Measurements from ENCODE around the gene THBD.

THBD gene

DNA sequence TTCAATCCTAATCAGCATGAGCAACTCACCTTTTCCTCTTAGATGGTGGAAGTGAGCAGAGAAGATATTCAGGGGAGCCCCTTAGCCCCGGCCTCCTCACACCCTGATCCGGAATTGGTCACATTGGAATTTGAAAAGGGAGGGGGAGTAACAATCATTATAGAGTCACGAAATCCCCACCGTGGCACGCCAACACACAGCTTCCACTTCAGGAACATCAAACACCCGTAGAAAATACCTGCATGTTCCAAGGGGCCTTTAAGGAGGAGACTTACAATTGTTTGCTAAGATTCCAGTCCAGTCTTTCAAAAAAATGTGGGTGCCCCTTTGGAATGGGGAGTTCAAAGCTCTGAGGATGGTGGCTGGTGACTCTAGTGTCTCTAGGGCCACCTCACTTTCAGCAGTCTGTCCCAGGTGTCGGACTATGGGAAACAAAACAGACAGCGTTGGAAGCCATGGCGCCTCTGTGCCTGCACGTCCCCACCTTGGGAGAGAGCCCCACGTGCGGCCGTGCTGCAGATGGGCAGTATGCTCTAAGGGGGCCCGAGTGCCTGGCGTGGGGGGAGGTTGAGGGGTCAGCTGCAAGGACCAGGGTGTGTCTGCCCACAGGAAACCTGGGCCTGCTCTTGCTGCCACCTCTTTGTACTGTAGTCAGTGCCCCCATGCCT is 34.2 kb upstream of the THBD start:
- no peak for DNase-seq

DNA sequence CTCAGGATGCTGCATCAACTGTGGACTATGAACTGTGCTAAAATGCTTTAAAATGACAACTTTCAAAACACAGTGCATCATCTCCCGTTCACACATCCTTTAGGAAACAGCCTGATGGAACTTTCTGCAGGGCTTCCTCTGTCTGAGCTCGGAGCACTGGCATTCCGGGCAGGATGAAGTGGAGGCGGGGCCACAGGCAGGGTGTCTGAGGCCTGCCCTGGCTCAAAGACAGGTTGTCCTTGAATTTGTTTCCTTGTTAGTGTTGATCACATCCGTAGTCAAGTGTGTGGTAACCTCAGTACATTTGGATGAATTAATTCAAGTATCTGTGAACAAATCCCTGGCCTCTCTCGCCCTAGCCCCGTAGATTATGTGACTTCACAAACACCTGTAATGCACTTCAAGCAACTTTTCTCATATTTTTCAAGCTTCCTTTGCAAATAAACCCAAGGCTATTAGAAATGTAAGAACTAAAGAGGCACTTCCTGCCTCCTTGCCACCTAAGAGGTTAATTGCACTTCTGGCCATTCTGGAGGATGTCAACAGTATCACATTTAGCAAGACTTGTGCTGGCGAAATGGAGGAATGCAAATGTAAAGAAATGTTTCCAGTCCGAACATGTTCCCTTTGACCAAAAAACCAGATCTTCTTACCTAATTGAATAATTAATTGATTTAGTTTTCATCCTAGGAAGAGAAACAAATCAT is 33.5 kb upstream of the THBD start:
- DNase-seq = no peak

DNA sequence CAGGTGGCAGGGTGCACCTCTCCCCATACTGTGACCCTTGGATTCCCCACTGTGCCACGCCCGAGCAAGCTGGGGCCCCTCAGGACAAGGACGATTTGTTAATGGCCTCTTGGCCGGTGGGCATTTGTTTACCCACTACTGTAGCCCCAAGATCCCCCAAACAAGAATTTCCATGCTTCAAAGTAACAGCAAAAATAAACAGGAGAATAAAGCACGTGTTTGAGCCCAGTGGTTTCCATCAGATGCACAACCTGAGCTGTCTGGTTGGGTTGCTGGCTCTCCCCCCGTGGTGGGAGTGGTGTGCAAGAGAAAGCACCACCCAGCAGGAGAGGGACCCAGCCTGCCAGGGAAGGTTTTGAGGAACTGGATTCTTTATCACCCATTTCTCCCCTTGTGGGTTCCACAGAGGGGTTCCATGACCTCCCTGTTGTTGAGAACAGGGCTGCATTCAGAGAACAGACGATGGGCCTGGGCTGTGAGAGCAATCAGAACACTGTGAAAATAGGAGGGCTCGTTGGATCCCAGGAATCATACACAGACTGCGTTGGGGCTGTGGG is 31.9 kb upstream of the THBD start:
- no peak for DNase-seq

DNA sequence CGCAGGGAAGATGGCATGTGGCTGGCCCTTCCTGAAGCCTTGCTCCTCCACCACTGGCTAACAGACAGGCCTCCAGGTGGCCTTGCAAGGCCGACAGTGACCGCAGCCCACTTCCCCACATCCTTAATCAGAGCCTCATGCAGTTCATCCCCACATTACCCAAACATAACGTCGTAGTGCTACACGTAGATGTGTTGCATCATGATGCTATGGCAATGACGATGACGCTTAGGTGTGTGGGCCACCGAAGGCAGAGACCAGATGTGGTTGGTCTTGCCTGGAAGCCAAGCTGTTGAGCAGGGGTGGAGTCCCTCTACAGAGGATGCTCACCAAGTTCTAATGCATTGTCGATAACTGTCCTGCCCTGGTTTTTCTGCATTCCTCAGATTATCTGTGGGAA is 31.0 kb upstream of the THBD start:
- no peak for DNase-seq

DNA sequence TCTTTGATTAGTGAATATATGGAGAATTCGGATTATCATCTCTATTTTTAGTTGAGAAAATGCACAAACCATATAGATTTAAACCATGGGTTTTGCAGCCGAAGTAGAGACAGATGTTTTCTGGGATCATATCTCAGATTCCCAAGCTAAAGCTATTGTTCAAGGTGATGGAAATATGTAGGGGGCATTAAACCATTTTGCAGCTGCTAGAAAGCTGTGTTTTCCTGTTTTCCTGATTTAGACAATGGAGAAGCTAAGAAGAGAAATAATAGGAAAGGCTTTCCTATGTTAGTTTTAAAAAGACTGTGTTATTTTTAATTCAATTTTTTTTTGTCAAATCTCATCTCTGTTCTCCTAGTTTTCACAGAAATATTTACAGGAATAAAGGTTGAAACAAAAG is 30.5 kb upstream of the THBD start:
- DNase-seq = no peak

DNA sequence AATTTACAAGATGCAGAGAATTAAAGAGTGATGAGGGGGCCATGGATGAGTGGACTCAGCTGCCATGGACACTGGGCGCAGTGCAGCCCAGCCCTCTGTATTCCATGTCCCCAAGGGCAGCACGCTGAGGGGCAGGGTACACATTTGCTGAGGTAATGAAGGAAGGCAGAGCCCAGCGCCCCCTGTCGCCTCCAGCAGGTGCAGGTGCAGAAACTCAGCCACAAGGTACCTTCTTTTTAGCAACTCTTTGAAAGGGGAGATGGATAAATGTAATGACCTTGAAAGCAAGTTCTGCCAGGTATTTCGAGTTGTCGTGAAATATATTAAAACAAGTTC is 29.5 kb upstream of the THBD start:
- DNase-seq = no peak

DNA sequence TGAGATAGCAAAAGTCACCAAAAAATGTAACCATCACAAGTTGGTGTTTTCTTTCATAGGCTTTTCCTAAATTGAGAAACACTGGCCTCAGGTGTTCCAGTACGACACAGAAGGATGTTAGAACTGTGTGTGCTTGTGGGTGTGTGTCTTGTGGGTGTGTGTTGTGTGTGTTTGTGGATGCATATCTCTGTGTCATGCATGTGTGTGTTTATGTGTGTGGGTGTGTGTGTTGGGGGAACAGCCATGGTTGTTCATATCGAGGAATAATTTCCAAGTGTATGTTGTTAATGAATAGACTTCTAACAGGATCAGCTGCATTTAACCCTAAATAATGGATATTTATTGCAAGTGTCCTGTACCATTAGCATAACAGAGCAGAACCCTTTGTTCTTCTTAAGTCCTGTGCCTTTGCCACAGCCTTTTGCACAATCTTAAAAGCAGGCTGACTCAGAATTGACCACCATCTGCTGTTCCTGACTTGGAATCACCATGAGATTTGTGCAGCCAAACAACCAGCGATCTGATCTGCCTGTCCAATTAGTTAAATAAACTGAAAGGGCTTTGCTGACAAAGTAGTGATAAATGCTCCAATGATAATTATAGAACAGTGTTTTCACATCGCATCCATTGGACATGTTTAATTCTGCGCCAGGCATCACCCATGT is 29.0 kb upstream of the THBD start:
- no peak for DNase-seq

DNA sequence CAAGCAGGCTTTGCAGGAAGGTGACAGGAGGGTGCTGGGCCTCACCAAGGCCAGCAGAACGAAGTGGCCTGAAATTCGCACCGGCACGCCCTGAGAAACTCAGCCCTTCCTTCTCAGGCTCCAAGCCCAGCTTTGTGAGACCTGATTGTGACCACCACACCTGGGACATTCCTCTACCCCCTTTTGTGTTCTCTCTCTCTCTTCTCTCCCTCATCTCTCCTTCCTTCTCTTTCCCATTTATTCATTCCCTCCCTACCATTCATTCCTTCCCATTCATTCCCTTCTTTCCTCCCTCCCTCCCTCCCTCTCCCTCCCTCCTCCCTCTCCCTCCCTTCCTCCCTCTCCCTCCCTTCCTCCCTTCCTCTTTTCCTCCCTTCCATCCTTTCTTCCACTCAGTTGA is 27.8 kb upstream of the THBD start:
- DNase-seq = no peak

DNA sequence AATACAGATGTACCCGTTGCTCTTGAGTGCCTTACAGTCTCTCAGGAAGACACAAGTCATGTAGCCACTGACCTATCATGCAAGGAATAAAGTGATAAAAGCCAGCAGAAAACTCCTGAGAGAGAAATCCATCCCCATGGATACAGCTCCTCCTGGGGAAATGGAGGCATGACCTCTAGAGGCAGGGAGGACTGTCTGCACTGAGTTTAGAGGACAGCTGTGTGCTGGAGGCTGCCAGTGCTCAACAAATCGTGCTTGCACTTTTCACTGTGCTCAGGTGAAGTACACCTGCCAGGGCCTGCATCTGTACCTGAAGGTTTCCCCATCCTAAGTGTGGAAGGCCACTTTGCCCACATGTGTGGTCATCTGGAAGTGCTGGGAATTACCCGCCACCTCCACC is 24.6 kb upstream of the THBD start:
- DNase-seq = no peak

DNA sequence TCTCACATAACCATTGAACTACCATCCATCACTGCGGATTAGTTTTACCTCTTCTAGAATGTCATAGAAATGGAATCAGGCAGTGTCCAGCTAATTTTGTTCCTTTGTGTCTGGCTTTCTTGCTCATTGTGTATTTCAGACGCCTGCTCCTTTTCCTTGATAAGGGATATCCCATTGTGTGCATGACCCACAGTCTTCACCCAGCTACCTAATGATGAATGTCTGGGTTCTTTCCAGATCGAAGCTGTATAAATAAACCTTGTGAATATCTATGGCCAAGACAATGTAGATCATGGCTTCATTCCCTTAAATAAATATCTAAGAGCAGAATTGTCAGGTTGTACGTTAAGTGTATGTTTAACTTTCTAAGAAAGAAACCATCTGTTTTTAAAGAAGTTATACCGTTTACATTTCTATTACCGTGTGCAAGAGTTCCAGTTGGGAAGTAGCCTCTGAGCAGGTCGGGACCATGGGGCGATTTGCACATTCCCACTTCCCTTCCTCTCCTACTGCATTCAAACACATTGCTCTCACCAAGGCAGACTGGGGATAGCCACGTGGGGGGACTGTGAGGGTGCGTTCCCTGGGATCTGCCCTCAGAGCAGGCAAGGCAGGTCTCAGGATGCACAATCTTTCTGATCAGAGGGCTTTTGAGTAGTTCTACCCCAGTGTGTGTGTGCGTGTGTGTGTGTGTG is 23.6 kb upstream of the THBD start:
- DNase-seq = no peak

DNA sequence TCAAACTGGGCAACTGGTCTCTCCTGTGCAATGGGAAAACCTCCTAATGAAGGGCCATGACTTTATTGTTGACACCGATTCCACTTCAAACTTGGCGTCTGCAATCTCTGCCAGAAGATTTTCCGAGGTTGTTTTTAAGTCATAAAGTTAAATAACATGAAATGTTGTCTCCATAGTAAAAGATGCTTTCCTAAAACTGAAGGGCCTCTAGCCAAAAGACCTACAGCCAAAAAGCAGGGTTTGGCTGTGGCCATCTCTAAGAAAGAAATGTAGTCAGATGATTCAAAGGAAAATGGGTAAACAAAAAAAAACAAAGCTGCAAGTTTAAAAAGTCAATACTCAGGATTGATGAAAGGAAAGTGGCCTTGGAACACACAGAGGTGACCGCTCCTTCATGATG is 22.5 kb upstream of the THBD start:
- no peak for DNase-seq

DNA sequence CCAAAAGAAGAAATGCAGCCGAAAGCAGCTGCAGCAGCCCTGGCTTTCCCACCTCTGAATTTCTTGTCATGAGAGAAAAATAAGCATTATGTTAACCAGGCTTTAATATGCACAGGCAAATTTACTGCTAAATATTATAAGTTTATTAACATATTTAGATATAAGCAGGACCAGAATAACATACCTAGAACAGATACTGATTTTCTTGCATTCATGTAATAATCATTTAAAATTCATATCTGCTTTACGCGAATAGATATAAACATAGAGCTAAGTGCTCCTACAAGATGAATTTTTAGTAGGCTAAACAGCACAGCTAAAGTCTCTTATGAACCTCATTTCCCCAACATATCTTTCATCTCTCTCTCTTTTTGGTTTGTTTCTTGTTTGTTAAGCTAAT is 21.9 kb upstream of the THBD start:
- DNase-seq = no peak

DNA sequence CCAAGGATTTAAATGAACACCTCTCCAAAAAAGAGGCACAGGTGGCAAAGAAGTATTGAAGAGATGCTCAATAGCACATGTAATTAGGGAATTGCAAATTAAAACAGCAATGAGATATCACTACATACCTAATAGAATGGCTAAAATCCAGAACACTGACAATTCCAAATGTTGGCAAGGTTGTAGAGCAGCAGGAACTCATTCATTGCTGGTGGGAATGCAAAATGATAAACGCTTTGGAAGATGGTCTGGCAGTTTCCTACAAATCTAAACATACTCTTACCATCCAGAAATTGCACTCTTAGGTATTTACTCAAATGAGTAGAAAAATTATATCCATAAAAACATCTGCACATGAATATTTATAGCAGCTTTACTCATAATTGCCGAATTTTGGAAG is 19.6 kb upstream of the THBD start:
- DNase-seq = no peak

DNA sequence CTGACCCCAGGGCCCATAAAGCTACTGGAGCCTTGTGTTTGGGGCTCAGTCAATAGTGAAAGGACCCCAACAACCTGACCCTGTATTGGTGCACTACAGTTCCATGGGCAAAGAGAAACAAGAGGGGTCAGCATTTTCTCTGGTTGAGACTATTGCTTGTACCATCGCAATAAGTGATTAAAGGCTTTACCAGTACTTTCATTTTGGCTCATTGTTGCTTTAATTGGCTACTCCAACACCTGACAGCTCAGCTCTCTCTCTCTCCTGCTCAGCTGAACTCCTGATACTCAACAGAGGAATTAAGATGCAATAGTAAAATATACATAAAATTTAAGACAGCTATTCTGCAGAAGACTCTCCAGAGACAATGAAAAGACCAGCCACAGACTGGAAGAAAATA is 18.8 kb upstream of the THBD start:
- DNase-seq = no peak

DNA sequence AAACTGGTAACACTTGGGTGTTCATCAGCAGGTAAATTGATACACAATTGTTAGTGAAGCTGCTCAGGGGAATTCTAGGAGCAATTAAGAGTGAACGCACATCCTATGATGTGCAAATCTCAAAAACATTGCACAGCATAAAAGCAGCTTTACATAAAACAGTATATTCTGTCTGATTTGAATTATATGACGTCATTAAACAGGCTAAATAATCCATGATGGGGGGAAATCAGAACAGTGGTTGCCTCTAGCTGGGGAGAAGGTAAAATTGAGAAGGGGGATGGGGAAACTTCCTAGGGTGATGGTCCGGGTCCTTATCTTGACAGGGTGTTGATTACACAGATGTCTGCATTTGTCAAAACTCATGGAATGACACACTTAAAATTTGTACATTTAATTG is 17.3 kb upstream of the THBD start:
- DNase-seq = no peak

DNA sequence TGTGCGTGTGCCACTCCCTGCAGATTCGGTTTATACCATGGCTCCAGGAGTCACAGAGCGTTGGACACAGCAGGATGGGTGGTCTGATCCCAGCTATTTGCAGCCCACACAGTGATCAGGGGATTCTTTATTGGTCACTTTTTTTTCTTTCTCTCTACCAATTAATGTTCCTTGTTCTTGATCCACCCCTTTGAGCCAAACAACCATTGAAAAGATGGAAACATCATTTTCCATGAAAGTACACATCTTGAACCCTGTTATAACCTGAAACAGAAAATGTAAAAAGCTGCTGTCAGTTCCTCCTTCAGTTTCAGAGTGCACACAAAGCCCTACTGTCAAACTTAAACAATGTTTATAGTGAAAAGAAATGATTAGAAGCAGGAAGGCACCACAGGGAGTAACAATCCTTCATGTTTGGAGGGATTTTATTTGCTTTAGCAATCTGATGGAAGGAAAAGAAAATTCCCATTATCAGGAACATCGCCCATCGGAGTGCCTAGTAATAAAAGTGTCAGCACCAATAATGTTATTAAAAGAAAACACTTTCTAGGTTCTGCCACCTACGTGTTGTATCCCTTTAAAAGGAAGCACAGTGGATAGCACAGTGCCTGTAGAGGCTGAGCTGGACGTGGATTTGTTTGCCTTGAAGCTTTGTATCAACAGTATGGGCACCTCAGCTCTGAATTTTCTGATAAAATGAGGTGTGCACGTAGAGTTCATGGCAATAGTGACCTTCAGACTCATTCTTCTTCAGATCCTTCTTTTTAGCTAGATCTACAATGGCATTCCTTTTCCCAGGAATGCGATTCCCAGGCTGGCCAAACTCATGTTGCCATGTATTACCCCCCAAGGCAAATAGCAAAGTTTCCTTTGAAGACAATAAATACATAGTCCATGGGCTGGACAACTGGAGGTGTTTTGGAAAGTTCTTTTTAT is 16.1 kb upstream of the THBD start:
- DNase-seq = no peak

DNA sequence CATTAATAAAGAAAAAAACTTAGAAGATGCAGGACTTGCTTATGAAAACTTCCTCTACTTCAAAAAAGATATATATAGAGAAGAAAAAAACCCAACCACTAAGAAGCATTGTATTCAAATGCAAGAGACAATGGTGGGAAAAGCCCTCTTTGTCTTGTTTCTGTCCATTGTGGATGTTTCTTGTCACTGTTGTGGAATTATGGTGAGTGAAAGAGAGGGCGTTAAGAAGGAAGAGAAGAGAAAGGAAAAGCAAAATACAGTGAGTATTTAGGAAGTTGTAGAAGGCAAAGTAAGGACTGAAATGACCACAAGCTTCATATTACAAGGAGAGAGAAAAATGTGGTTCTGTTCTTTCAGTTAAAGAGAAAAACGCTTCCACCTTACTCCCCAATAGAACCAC is 14.1 kb upstream of the THBD start:
- no peak for DNase-seq

DNA sequence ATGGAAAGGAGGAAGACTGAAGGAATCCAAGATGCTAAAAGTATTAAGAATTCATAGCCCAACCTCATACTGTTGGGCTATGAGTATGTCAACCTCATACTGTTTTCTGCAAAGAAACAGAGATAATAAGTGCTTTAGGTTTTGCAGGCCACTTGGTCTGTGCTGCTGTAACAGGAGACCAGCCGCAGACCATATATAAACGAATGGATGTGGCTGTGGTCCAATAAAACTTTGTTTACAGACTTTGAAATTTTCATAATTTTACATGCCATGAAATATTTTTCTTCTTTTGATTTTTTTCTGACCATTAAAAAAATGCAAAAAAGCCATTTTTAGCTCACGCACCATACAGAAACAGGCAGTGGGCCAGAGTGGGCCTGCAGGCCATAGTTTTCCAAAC is 13.7 kb upstream of the THBD start:
- DNase-seq = no peak

DNA sequence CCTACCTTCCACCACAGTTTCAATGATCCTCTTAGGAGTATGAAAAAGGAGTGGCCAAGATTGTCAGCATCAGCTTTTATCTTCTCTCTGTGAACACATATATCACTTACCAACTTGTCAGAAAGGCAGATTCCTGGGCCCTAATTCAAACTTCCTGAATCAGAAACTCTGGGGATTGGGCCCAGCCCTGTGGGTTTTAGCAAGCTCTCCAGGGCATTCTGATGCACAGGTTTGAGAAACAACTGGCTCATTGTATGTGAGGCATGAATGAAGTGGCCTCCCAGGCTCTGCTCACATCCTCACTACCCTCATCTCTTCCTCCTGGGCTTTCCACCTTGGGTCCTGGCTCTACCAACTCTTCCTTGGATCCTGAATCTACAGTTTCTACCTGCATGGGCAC is 13.2 kb upstream of the THBD start:
- DNase-seq = no peak

DNA sequence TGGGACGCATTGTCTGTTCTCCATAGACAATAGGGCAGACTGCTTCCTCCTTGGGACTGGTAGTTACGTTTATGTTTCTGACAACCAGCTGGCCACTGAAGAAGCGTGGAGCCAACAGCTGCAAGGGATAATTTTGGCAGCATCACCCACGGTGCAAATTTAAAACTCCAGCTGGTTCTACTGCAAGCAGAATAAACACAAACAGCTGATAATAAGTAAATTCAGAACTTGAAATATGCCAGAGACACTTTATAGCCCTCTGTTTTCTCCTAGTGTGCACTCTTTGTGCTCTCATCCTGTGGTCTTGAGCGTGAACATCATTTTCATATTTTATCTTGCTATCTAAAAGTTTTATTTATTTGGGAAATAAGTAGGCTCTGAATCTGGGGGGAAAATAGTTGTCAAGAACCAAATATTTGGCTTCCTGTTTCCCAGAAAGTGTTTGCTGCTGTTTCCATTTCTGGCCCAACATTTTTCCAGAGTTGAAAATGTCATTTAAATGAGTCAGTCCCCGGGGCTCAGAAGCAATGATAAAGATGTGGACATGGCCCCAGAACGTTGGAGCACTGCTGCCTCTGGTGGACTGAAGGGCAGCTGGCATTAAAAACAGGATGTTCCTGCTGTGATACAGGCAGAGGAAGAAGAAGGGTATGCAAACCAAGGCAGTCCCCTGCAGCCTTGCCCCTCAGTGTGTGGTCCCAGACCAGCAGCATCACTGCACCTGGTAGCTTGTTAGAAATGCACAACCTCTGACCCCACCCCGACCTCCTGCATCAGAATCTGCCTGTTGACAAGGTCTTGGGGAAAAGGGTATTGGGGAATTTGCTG is 12.5 kb upstream of the THBD start:
- DNase-seq = no peak

DNA sequence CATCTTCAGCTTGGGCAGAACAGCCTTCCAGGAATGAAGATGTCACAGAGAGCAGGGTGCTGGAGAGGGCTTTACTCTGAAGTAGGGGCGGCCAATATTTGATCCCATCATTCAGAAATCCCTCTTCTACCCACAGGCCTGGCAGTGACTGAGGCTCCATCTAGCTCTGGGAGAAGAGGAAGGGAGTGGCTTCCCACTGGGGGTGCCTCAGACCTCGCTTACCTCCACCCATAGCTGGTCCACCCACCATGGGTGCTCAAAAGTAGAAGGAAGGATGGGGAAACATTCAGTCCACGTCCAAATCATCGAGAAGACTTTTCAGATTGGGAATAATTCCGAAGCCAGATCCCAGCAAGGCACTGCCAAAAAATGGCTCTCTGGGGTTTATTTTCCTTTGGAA is 11.8 kb upstream of the THBD start:
- no peak for DNase-seq

DNA sequence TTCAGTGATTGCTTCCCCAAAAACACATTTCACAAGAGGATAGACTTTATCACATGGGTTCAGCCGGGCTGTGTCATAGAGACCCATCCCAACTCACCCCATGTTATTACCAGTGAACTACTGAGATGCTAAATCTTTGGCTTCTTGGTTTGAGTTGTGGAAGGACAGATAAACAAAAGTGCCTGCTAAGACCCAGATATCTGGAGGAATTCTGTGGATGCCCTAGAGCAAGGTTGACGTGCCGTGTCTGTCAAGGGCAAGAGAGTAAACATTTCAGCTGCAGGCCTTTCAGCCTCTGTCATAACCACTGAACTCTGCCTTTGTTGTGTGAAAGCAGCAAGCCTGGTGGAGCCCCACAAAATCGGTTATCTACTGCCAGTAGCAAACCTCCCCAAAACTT is 11.2 kb upstream of the THBD start:
- no peak for DNase-seq

All from NCI-H1694 treated with DMSO at 0.1 percent for 48 hours (cell line).